HS-27A (cell line): ENCODE data around the gene CST4.
"Not testable (repeated sequence)": the region's sequence is repeated elsewhere in the genome, so short reads cannot be mapped to it uniquely, and the experiment has no call there.

Source experiments
- DNase-seq: peaks from one replicate; pipeline ENCODE4 v3.0.0-alpha.2; 2012; ENCODE audit warnings: low read depth, missing footprints

CST4 gene

DNA sequence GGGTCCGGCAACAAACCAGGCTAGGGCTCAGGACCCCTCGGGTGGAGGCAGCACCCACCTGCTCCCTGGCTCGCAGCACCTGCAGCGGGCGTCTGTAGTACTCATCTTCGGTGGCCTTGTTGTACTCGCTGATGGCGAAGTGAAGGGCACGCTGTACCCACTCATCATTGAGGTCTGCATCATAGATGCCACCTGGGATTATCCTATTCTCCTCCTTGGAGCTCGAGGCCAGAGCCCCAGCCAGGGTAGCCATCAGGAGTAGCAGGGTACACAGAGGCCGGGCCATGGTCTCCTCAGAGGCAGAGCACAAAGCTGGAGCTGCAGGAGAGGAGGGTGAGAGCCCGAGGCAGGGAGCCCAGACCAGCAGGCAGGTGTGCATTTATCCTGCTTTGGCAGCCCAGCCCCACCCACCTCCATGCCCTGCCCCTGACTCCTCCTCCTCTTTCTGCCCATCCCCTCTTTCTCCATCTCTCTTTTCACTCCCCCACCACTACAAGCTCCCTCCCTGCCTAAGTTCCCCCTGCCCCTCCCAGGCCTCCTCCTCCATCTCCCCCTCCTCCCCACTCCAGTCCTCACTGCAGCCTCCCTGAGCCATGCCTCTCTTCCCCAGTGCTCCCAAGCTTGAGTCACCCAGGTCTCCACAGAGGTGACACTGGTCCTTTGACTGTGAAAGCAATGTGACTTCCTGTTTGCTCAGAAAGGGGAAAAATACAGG is at the start of gene CST4:
TSS of gene CST4 (minus strand) at position 355 of the 715 bp plus-strand sequence. CDS start at position 286, 69 bp downstream.
- DNase-seq: not testable (repeated sequence)

- DNase-seq: not testable (repeated sequence)
These were observed 46.6 kb upstream of the CST4 start for GRCh38 chr20:23735391-23735790.

DNA sequence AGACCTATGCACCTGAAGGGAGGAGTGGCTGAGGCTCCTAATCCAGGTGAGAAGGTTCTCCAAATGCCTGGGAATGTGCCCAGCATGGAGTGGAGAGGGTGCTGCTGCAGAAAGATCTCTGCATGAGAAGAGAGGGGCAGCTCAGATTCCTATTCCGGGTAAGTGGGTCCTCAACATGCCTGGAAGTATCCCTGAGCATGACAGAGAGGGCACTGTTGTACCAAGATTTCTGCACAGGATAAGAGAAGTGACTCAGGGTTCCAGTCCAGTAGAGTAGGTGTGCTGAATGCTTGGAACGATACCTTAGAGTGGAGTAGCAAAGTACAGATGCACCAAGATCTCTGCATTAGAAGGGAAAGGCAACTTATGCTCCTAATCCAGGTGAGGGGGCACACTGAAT is 46.1 kb upstream of the CST4 start:
- not testable (repeated sequence) for DNase-seq

GRCh38 chr20:23734440-23734839 is 45.6 kb upstream of the CST4 start:
- DNase-seq: not testable (repeated sequence)

GRCh38 chr20:23727016-23727415 is 38.2 kb upstream of the CST4 start:
- DNase-seq: no peak

DNA sequence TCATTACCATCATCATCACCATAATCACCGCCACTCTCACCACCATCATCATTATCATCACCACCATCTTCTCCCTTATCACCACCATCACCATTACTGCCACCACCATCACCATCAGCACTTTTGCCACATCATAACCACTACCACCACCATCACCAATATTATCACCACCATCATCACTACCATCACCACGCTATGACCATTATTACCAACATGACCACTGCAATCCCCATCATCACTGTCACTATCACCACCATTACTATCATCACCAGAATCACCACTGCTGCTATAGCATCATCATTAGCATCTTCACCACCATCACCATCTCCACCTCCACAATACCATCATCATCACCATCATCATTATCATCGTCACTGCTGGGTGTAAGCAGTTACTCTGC is 36.3 kb upstream of the CST4 start:
- DNase-seq: no peak

DNA sequence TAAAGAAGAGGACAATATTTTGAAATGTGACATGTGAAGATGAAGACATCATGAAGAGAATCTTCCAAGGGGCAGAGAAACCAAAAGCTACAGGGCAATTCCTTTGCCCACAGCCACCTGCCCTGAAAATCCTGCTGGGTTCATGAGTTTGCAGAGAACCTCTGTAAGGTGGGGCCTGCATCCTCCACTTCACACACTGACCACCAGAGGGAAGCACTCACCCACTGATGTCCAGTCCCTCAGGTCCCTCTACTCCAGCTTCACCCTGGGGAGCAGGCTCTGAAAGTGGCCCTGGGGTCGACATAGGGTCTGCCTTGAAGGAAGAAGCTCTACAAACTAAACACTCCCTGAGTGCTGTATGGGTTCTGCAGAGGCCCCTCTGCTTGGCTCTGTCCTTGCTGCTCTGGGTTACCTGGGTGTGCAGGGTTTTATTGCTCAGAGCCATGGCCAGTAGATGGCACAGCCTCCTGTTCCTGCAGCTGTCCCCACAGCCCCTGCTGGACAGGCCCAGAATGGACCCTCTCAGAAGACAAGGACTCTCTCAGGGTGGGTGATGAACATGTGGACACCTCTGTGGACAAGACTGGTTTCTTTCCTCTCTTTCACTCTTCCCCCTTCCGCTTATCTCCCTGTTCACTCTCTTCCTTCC is 34.9 kb upstream of the CST4 start:
- not testable (repeated sequence) for DNase-seq

- DNase-seq: not testable (repeated sequence)
These were observed 34.0 kb upstream of the CST4 start for GRCh38 chr20:23722851-23723250.

- DNase-seq: no peak
These were observed 33.1 kb upstream of the CST4 start for GRCh38 chr20:23721962-23722361.

DNA sequence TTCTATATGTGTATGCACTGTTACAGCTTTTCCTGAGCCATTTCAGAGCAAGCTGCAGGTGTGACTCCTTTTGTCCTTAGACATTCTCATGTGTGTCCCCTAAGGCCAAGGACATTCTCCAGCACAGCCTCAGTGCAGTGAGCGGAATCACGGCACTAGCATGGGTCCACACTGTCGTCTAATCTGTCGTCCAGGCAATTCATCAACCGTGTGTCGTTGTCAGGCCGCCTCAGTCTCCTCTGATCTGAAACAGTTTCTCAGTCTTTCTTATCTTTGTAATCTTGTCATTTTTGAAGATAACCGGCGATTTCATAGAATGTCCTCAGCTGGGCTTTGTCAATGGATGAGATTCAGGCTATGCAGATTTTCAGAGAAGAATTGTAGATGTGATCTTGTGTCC is 30.5 kb upstream of the CST4 start:
- DNase-seq: not testable (repeated sequence)

- DNase-seq: not testable (repeated sequence)
These were observed 22.9 kb upstream of the CST4 start for GRCh38 chr20:23711778-23712177.

DNA sequence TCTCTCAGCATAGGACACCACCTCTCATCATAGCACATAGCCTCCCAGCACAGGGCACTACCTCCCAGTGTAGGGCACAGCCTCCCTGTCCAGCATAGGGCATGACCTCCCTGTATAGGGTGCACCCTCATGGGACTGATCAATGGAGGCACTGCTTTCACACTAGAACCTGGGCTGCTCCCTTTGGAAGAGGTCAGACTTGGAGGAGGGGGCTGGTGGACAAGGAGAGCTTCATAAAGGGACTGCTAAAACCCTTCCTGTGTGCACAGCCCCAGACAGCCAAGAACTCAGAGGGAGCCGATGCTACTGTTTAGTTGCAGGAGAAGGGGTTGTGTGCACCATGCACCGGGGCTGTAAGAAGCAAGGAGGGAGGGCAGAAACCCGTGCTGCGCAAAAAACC is 21.9 kb upstream of the CST4 start:
- DNase-seq: no peak

GRCh38 chr20:23705895-23706294 is 17.1 kb upstream of the CST4 start:
- no peak for DNase-seq

GRCh38 chr20:23702021-23702420 is 13.2 kb upstream of the CST4 start:
- no peak for DNase-seq

GRCh38 chr20:23700931-23701330 is 12.1 kb upstream of the CST4 start:
- no peak for DNase-seq

GRCh38 chr20:23697947-23698346 is 9.1 kb upstream of the CST4 start:
- no peak for DNase-seq

DNA sequence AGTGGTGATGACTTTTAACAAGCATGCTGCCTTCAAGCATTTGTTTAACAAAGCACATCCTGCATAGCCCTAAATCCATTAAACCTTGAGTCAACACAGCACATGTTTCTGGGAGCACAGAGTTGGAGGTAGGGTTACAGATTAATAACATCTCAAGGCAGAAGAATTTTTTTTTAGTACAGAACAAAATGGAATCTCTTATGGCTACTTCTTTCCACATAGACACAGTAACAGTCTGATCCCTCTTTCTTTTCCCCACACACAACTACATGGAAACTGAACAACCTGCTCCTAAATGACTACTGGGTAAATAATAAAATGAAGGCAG is 6.2 kb upstream of the CST4 start:
- not testable (repeated sequence) for DNase-seq

- not testable (repeated sequence) for DNase-seq
These were observed 5.6 kb upstream of the CST4 start for GRCh38 chr20:23694178-23695067.

DNA sequence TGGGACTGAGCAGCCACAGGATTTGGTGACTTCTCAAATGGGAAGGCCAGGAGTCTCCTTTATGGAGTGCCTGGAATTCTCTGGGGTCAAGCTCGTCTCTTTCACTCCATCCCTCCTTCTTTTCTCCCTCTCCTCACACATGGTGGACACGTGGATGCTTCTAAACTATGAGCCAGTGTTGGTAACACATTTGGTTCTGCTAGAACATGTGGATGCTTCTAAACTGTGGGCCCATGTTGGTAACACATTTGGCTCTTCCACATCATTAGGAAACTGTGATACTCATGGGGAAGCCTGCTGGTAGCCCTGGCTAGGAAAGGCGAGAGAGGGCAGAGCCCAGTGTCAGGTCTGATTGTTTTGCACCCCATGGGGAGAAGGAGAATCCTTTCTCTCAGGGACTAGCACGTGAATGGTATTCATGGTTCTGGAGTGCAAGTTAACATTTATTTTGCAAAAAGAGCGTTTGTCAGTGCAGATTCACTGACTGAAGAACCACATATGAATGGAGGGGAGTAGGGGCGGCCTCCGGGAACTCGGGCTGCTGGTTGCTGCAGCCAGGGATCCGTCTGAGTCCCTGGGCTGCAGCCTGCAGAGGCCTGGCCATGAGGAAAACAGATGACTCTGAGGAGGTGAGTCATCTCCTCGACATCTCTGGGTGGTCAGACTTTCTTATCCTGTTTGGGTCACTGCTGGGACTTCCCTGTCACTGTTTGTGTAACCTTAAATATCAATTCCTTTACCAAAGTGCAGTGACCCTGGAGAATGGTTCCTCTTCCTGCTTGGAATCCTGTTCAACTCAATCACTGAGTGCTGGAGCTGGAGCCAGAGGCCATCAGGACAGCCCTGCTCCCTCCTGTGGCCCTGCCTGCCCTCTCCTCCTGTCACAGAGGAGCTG is 4.1 kb upstream of the CST4 start:
- DNase-seq: peak; percentile 38

- no peak for DNase-seq
These were observed 2.8 kb upstream of the CST4 start for GRCh38 chr20:23691675-23692074.

- DNase-seq: no peak
These were observed 1.7 kb upstream of the CST4 start for GRCh38 chr20:23690581-23690980.

DNA sequence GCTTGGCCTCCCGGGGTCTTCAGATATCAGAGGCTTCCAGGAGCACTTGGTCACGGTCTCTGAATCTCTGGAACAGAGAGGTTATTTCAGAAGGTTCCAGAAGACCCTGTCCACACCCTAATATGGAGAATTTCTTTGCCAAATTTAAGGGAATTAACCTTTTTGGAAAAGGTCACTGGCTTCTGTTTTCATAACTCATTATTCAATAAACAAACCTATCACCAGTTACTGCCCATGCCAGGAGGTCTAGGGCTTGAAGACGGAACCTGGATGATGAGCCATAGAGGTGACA is 507 bp upstream of the CST4 start:
- DNase-seq: no peak
